ENCODE measurements around the gene FUT4. TPM values are rescaled to one million over a fixed set of nuclear protein-coding genes. Genes with fewer than 3 reads are reported as not detected.
"Not testable (repeated sequence)": the region's sequence is repeated elsewhere in the genome, so short reads cannot be mapped to it uniquely, and the experiment has no call there.

FUT4 gene
- total and polyA plus RNA-seq, 2 experiments from 2014 or later, result 2.3 to 5.0 TPM

DNA sequence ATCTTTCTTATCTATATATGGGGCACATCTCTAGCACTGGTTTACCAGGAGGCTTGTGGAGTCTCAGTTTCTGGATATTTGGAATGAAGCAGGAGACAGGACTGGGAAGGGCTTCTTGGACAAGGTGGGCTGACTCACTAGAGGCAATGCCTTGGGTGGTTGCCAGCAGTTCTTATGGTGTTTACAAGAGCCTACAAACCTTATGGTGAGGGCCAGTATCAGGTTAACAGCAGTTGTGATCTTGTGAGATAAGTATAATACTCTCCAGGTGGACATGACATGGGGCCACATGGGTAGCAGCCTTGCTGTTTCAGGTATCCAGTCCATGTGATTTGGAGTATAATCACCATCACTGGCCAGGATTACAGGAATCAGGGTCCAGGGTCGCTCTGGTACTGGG lies 10.2 kb downstream of the FUT4 start:
- no peak overlapping the region for H3K4me3 ChIP-seq
- H3K4me1 ChIP-seq (ENCODE audit: low read depth), result no peaks in the 10 kb centered on the region
- DNase-seq (ENCODE audit: low read depth in 1 of 2, low spot score in 1 of 2), result peak in 1 of 2 donors; percentile 46
- TF ChIP-seq, protein P1, sequence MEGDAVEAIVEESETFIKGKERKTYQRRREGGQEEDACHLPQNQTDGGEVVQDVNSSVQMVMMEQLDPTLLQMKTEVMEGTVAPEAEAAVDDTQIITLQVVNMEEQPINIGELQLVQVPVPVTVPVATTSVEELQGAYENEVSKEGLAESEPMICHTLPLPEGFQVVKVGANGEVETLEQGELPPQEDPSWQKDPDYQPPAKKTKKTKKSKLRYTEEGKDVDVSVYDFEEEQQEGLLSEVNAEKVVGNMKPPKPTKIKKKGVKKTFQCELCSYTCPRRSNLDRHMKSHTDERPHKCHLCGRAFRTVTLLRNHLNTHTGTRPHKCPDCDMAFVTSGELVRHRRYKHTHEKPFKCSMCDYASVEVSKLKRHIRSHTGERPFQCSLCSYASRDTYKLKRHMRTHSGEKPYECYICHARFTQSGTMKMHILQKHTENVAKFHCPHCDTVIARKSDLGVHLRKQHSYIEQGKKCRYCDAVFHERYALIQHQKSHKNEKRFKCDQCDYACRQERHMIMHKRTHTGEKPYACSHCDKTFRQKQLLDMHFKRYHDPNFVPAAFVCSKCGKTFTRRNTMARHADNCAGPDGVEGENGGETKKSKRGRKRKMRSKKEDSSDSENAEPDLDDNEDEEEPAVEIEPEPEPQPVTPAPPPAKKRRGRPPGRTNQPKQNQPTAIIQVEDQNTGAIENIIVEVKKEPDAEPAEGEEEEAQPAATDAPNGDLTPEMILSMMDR (IDR thresholded peaks at IDR 0.05; ENCODE audit: low read depth, low read length), result no peak
- H3K36me3 ChIP-seq, result no peaks in the 10 kb centered on the region
- H3K9me3 ChIP-seq (ENCODE audit: low read depth), result no peaks in the 10 kb centered on the region
- no peaks in the 10 kb centered on the region for H3K27me3 ChIP-seq
- no peak overlapping the region for H3K27ac ChIP-seq

DNA sequence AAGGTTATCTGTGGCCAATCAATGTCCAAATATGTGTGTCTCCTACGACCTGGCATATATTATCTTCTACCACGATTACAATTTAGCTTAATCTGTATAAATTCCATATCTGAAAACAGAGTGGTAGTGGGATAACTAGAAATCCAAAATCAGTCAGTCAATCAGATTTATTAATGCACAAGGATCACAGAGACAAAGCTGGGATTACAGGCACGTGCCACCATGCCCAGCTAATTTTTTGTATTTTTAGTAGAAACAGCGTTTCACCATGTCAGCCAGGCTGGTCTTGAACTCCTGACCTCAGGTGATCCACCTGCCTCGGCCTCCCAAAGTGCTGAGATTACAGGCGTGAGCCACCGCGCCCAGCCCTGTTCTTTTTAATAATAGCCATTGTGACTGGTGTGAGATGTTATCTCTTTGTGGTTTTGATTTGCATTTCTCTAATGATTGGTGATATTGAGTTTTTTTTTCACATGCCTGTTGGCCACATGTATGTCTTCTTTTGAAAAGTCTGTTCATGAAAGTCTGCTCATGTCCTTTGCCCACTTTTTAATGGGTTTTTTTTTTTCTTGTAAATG lies 12.1 kb downstream of the FUT4 start:
- not testable (repeated sequence) for H3K4me3 ChIP-seq; H3K9me3 ChIP-seq (ENCODE audit: low read depth); H3K4me1 ChIP-seq (ENCODE audit: low read depth); H3K36me3 ChIP-seq; DNase-seq (ENCODE audit: low read depth in 1 of 2, low spot score in 1 of 2); H3K27ac ChIP-seq; H3K27me3 ChIP-seq

DNA sequence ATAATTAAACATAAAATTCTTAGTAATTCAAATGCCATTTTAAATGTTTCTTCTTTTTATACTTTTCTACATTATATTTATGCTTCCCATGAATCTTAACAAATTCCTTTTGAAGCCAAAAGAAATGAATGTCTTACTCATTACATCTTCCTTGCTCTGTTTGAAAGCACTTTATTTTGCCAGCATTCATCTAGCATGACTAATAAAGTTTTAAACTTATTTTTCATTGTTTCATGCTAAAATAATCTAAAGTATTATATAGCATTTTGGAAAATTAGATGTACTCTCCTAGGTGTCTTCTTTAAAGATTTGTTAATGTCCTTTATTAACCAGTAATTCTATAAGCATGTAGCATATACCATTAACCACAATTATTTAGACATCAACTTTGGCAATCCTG lies 13.7 kb downstream of the FUT4 start:
- Histone ChIP-seq H3K27ac (no peak overlapping the region), H3K27me3 (no peaks in the 10 kb centered on the region), H3K4me3 (no peak overlapping the region), H3K36me3 (no peaks in the 10 kb centered on the region), H3K9me3 (ENCODE audit: low read depth) (no peaks in the 10 kb centered on the region), H3K4me1 (ENCODE audit: low read depth) (peaks cover 6% of the 10 kb centered on the region)
- no peak for DNase-seq (ENCODE audit: low read depth in 1 of 2, low spot score in 1 of 2)
- TF ChIP-seq, protein P1 (IDR thresholded peaks at IDR 0.05; ENCODE audit: low read depth, low read length), result no peak

DNA sequence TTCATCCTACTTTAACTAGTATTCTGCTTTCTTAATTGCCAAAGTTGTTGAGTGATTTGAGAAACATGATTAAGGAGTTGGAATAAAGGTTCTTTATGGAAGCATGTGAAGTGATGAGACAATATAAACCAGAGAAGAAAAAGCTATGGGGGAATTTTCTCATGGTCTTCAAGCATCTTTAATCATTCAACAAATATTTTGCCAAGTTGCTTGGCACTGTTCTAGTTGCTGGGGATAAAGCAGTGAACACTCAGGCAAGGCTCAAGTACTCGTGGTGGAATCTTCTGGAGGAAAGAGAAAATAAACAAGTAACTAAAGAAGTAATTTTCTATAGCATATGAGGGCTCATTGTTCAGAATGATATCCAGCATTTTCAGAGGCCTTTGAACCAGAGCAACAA lies 14.3 kb downstream of the FUT4 start:
- H3K27me3 ChIP-seq, result no peaks in the 10 kb centered on the region
- no peak overlapping the region for H3K27ac ChIP-seq
- H3K36me3 ChIP-seq, result no peaks in the 10 kb centered on the region
- H3K4me3 ChIP-seq, result no peak overlapping the region
- H3K4me1 ChIP-seq (ENCODE audit: low read depth), result peaks cover 11% of the 10 kb centered on the region
- DNase-seq (ENCODE audit: low read depth in 1 of 2, low spot score in 1 of 2), result no peak
- no peaks in the 10 kb centered on the region for H3K9me3 ChIP-seq (ENCODE audit: low read depth)
- TF ChIP-seq, protein P1 (IDR thresholded peaks at IDR 0.05; ENCODE audit: low read depth, low read length), result no peak

DNA sequence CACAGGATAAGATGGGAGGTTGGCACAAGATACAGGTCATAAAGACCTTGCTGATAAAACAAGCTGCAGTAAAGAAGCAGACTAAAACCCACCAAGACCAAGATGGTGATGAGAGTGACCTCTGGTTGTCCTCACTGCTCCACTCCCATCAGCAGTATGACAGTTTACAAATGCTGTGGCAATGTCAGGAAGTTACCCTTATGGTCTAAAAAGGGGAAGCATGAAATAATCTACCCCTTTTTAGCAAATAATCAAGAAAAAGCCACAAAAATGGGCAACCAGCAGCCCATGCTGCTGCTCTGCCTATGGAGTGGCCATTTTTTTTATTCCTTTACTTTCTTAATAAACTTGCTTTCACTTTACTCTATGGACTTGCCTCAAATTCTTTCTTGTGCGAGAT lies 14.7 kb downstream of the FUT4 start:
- Histone ChIP-seq H3K9me3 (ENCODE audit: low read depth) (no peaks in the 10 kb centered on the region), H3K4me3 (no peak overlapping the region), H3K27me3 (no peaks in the 10 kb centered on the region), H3K4me1 (ENCODE audit: low read depth) (peaks cover 15% of the 10 kb centered on the region), H3K36me3 (no peaks in the 10 kb centered on the region), H3K27ac (no peak overlapping the region)
- DNase-seq (ENCODE audit: low read depth in 1 of 2, low spot score in 1 of 2), result no peak
- TF ChIP-seq, protein P1 (IDR thresholded peaks at IDR 0.05; ENCODE audit: low read depth, low read length), result no peak

DNA sequence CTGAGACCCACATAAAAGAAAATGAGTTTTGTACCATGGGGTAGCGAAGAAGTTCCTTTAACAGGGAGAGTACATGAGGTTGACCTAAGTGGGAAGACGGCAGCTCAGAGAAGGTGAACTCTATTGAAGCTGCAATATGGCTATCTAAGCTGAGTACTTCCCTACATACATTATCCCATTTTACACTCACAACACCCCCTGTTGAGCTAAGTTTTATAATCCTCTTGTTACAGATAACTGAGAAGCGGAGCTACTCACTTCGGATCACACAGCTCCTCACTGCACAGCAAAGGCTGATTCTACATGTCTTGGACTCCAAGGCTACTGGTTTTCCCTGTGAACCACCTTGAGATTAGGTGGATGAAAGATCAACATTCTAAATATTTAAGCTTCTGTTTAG lies 15.2 kb downstream of the FUT4 start:
- TF ChIP-seq, protein P1 (IDR thresholded peaks at IDR 0.05; ENCODE audit: low read depth, low read length), result no peak
- peaks cover 20% of the 10 kb centered on the region for H3K4me1 ChIP-seq (ENCODE audit: low read depth)
- no peaks in the 10 kb centered on the region for H3K9me3 ChIP-seq (ENCODE audit: low read depth)
- H3K27ac ChIP-seq, result no peak overlapping the region
- no peaks in the 10 kb centered on the region for H3K36me3 ChIP-seq
- no peak overlapping the region for H3K4me3 ChIP-seq
- no peaks in the 10 kb centered on the region for H3K27me3 ChIP-seq
- no peak for DNase-seq (ENCODE audit: low read depth in 1 of 2, low spot score in 1 of 2)

Data from cardiac muscle cell (in vitro differentiated cells and primary cell).